ENCODE results near the gene EGFLAM.

Gene EGFLAM

GRCh38 chr5:38338455-38338854, 80.1 kb downstream of the EGFLAM start:
- no peak for DNase-seq (ENCODE audit: low read depth)
- H3K4me3 ChIP-seq (ENCODE audit: low read length), result no peak overlapping the region
- no peak for TF ChIP-seq CTCF (conservative IDR thresholded peaks at IDR 0.05; ENCODE audit: low read depth, low read length)

DNA sequence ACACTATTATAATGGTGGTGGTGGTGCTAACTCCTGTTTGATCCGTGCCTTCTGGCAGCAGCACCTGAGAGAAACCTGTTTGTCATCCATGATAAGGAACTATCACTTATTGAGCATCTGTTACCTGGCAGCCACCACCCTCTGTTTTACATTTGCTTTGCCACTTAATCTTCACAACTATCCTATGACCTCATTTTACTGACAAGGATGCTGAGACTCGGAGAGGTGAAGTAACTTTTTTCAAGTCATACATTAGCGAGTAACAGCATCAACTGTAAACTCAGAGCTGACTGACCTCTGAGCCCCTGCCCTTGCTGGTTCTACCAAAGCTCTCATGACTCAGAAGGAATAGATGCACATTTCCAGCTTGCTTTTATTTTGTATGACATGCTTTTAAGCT, 81.1 kb downstream of the EGFLAM start:
- TF ChIP-seq CTCF (conservative IDR thresholded peaks at IDR 0.05; ENCODE audit: low read depth, low read length), result no peak
- H3K4me3 ChIP-seq (ENCODE audit: low read length), result no peak overlapping the region
- no peak for DNase-seq (ENCODE audit: low read depth)

DNA sequence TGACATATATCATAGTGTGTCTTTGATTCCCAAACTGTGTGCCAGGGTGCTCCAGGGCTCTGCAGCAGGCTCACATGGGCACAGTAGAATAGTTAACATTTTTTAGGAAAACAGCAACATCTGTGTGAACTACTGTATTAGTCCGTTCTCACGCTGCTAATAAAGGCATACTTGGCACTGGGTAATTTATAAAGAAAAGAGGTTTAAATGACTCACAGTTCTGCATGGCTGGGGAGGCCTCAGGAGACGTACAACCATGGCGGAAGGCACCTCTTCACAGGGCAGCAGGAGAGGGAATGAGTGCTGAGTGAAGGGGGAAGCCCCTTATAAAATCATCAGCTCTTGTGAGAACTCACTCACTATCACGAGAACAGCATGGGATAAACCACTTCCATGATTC, 82.7 kb downstream of the EGFLAM start:
- TF ChIP-seq CTCF (conservative IDR thresholded peaks at IDR 0.05; ENCODE audit: low read depth, low read length), result no peak
- no peak overlapping the region for H3K4me3 ChIP-seq (ENCODE audit: low read length)
- no peak for DNase-seq (ENCODE audit: low read depth)

GRCh38 chr5:38341641-38342040, 83.3 kb downstream of the EGFLAM start:
- no peak for TF ChIP-seq CTCF (conservative IDR thresholded peaks at IDR 0.05; ENCODE audit: low read depth, low read length)
- H3K4me3 ChIP-seq (ENCODE audit: low read length), result no peak overlapping the region
- no peak for DNase-seq (ENCODE audit: low read depth)

GRCh38 chr5:38342261-38342660, 83.9 kb downstream of the EGFLAM start:
- no peak for TF ChIP-seq CTCF (conservative IDR thresholded peaks at IDR 0.05; ENCODE audit: low read depth, low read length)
- H3K4me3 ChIP-seq (ENCODE audit: low read length), result no peak overlapping the region
- no peak for DNase-seq (ENCODE audit: low read depth)

DNA sequence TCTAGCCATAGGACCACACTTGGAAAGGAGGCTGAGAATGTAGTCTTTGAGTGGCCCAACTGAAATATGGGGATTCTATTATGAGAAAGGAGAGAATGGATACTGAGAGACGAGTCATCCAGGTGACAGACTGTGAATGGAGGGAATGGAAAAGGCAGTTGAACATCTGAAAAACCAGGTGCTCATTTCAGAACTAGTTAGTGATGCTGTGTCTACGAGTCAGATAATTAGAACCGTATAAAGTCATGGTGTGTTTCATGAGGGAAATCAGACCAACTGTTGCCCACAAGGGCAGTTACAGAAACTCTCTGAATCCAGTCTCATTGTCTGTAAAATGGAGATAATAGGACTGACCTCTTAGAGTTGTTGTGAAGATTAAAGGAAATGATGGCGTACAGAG, 86.5 kb downstream of the EGFLAM start:
- TF ChIP-seq CTCF (conservative IDR thresholded peaks at IDR 0.05; ENCODE audit: low read depth, low read length), result no peak
- DNase-seq (ENCODE audit: low read depth), result no peak
- H3K4me3 ChIP-seq (ENCODE audit: low read length), result no peak overlapping the region

DNA sequence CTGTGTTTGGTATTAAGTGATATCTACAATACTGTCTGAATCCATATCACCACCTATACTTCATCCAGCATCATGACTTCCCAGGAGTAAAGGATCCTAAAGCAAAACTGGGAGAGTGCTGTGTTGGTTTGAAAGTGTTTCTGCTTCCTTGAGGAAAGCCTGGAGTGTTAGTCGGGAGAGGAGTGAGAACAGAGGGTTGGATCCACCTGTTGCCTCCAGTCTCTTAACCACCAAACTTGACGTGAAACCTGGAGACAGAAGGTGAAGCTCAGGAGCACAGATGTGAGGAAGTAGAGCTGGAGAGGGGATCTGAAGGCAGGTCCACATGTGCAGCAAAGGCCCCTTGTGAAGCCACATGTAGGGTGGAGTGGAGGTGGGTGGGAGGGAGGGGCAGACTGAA, 88.2 kb downstream of the EGFLAM start:
- no peak for DNase-seq (ENCODE audit: low read depth)
- no peak for TF ChIP-seq CTCF (conservative IDR thresholded peaks at IDR 0.05; ENCODE audit: low read depth, low read length)
- no peak overlapping the region for H3K4me3 ChIP-seq (ENCODE audit: low read length)

Measured in retinal pigment epithelial cell (primary cell).